Kidney (tissue), 14 donors: ENCODE data around the gene TMED7. TPM values are rescaled to one million over a fixed set of nuclear protein-coding genes. Genes with fewer than 3 reads are reported as not detected.

Experiments used
- DNase-seq, 5 donors: peaks; one replicate each; pipeline ENCODE4 v3.0.0-alpha.2; 2013 to 2020
- FAIRE-seq: peaks from 2 replicates; lab custom pipeline; 2012; peaks lifted over from hg19 to GRCh38; lab: Jason Lieb, UNC
- H3K27ac ChIP-seq, 2 donors: one replicate each; pipeline ENCODE4 v1.7.0; 2013; ENCODE audit warnings: low read depth in 2 of 2, low read length in 2 of 2, inconsistent platforms in 1 of 2
- H3K27me3 ChIP-seq: one replicate; pipeline ENCODE4 v1.7.1; 2013; ENCODE audit warnings: low read length, inconsistent platforms; ENCODE audit not compliant: control insufficient read depth, insufficient read depth
- H3K36me3 ChIP-seq, 3 donors: one replicate each; pipeline versions ENCODE4 v1.7.0 to v1.7.1; 2013; ENCODE audit warnings: low read length in 3 of 3, control low read depth in 1 of 3, inconsistent platforms in 1 of 3; ENCODE audit not compliant: insufficient read depth in 3 of 3, control insufficient read depth in 2 of 3
- H3K4me1 ChIP-seq, 3 donors: one replicate each; pipeline versions ENCODE4 v1.7.0 to v1.7.1; 2013; ENCODE audit warnings: low read length in 3 of 3, inconsistent platforms in 1 of 3, low read depth in 1 of 3; ENCODE audit not compliant: control insufficient read depth in 2 of 3, insufficient read depth in 2 of 3
- H3K4me3 ChIP-seq, 3 donors: one replicate each; pipeline versions ENCODE4 v1.7.0 to v1.8.1; 2013; ENCODE audit warnings: low read length in 3 of 3, control low read depth in 1 of 3, inconsistent platforms in 1 of 3
- H3K9ac ChIP-seq, 3 donors: one replicate each; pipeline versions ENCODE4 v1.7.0 to v1.7.1; 2013; ENCODE audit warnings: low read length in 3 of 3, control low read depth in 1 of 3, inconsistent platforms in 1 of 3
- H3K9me3 ChIP-seq, 3 donors: one replicate each; pipeline versions ENCODE4 v1.7.0 to v1.7.1; 2013; ENCODE audit warnings: low read length in 3 of 3, control low read depth in 1 of 3, inconsistent platforms in 1 of 3; ENCODE audit not compliant: control insufficient read depth in 2 of 3, insufficient read depth in 1 of 3
- intact Hi-C: fragments of 100-400 bp; cut with DNase I; formaldehyde crosslinking; loops from one replicate; pipeline ENCODE4 v1.11.1; 2022
- polyA plus RNA-seq: library from polyadenylated mRNA; stranded (reverse); fragments of 350-450 nt; fragmentation: Illumina TruSeq; extraction: RNeasy Lipid Tissue Mini Kit (QIAGEN cat#74804); gene quantifications from one replicate; pipeline ENCODE4 v1.2.3, GENCODE V29; 2014; ENCODE audit warnings: low read depth, low replicate concordance; ENCODE audit not compliant: insufficient read depth
- total RNA-seq: library from RNA; stranded (reverse); fragmentation: NEBNext Ultra II Directional; extraction: Animal tissue kit (Norgen Biotek cat#: 25700); gene quantifications from one replicate; pipeline ENCODE4 v1.2.1, GENCODE V29; 2021
- TF ChIP-seq, protein P1 (sequence below): IDR thresholded peaks from 3 replicates; pipeline ENCODE4 v1.5.1; 2012; ENCODE audit warnings: mild to moderate bottlenecking, moderate library complexity, borderline replicate concordance; ENCODE audit not compliant: insufficient read depth; ENCODE audit errors: extremely low read depth
- donor health status: control.
- donor health status: control.
- donor health status: control.
- donor health status: control.
- donor health status: control.
- donor health status: DM: yes; HTN: yes; CAD: no.
- donor health status: Normal renal cell carcinoma (clear cell type).

TMED7 gene
- total and polyA plus RNA-seq, 2 donors from 2014 or later = 24.4 to 115 TPM

DNA sequence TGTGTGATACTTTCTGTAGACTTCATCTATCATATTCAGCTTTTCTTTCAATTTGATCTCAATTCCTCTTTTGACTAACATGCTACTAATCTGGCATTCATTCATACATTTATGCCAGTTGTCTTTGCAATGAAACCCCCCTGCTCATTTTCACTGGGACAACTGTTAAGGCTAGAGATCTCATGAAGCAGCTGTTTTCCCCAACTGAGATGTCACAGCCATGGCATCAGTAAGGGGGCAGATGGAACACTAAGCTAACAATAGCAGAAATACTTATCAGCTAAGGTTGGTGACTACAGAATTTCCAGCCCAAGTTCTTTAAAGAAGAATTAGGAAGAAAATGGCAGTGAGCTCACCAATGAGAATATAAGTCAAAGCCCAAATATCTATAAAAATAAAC, 9.4 kb downstream of the TMED7 start:
- DNase-seq = no peak
- no peaks in the 10 kb centered on the region for H3K9me3 ChIP-seq
- H3K27ac ChIP-seq = no peak overlapping the region
- no peak for FAIRE-seq
- TF ChIP-seq, protein P1, sequence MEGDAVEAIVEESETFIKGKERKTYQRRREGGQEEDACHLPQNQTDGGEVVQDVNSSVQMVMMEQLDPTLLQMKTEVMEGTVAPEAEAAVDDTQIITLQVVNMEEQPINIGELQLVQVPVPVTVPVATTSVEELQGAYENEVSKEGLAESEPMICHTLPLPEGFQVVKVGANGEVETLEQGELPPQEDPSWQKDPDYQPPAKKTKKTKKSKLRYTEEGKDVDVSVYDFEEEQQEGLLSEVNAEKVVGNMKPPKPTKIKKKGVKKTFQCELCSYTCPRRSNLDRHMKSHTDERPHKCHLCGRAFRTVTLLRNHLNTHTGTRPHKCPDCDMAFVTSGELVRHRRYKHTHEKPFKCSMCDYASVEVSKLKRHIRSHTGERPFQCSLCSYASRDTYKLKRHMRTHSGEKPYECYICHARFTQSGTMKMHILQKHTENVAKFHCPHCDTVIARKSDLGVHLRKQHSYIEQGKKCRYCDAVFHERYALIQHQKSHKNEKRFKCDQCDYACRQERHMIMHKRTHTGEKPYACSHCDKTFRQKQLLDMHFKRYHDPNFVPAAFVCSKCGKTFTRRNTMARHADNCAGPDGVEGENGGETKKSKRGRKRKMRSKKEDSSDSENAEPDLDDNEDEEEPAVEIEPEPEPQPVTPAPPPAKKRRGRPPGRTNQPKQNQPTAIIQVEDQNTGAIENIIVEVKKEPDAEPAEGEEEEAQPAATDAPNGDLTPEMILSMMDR = no peak
- intact Hi-C loops = no loop called here
- H3K4me1 ChIP-seq = peaks cover 0 to 5% (median 0%) of the 10 kb centered on the region in 3 donors
- peaks cover 4 to 17% (median 6%) of the 10 kb centered on the region in 3 donors for H3K36me3 ChIP-seq
- H3K9ac ChIP-seq = no peak overlapping the region
- H3K27me3 ChIP-seq = no peaks in the 10 kb centered on the region
- no peak overlapping the region for H3K4me3 ChIP-seq

DNA sequence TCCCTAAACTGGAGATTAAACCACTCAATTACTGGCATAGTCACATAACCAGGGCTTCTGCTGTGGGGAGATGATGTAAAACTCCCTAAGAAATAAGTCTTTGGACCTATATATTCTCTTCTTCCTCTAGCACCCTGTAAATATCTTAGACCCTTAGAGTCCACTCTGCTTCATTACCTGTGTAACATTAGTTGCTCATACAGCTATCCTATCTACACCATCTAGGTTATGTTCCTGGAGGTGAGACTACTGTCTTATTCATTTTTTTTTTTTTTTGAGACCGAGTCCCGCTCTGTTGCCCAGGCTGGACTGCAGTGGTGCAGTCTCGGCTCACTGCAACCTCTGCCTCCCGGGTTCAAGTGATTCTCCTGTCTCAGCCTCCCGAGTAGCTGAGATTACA, 14.0 kb downstream of the TMED7 start:
- Histone ChIP-seq H3K9ac (no peak overlapping the region), H3K27me3 (no peaks in the 10 kb centered on the region), H3K4me1 (no peaks in the 10 kb centered on the region), H3K9me3 (no peaks in the 10 kb centered on the region), H3K36me3 (no peaks in the 10 kb centered on the region), H3K27ac (no peak overlapping the region), H3K4me3 (no peak overlapping the region)
- DNase-seq (no peak), FAIRE-seq (no peak)
- intact Hi-C loops = no loop called here
- TF ChIP-seq, protein P1 = no peak

DNA sequence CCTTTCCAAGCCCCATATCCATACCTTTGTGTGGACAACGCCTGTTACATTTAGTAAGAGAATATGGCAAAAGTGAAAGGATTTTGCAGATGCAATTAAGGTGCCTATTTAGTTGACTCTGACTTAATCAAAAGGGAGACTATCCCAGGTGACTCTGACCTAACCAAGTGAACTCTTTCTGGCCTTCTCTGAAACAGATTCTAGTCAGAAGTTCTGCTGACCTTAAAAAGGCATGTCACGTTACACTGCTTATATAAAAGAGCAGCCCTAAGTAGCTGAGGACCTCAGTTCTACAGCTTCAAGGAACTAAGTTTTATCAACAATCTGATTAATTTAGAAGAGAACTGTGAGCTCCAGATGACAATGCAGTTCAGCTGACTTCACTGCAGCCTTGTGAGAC, 17.9 kb downstream of the TMED7 start:
- no peak for DNase-seq
- no peak overlapping the region for H3K4me3 ChIP-seq
- no peak for FAIRE-seq
- H3K9ac ChIP-seq = no peak overlapping the region
- H3K9me3 ChIP-seq = no peaks in the 10 kb centered on the region
- intact Hi-C loops = no loop called here
- no peaks in the 10 kb centered on the region for H3K36me3 ChIP-seq
- TF ChIP-seq, protein P1 = no peak
- peaks cover 0 to 3% (median 0%) of the 10 kb centered on the region in 3 donors for H3K4me1 ChIP-seq
- no peaks in the 10 kb centered on the region for H3K27me3 ChIP-seq
- no peak overlapping the region for H3K27ac ChIP-seq

DNA sequence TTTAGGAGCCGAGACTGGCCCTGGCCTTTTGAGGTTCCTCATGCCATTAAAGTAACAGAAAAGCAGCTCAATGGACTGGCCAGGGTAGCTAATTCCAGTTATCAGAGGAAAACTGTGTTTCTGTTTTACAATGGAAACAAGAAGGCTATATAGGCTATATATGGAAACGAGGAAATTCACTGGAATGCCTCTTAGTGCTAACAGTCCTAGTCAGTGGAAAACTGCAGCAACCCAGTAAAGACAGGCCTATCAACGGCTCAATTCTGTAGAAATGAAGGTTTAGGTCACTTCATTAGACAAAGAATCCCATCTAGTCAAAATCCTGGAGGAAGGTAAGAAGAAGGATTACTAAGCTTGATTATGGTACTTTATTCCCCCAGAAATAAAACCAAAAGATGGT, 20.4 kb downstream of the TMED7 start:
- Histone ChIP-seq H3K4me1 (peaks cover 0 to 5% (median 0%) of the 10 kb centered on the region in 3 donors), H3K9me3 (no peaks in the 10 kb centered on the region), H3K27me3 (no peaks in the 10 kb centered on the region), H3K9ac (no peak overlapping the region), H3K27ac (no peak overlapping the region), H3K36me3 (no peaks in the 10 kb centered on the region), H3K4me3 (no peak overlapping the region)
- intact Hi-C loops = no loop called here
- DNase-seq (no peak), FAIRE-seq (no peak)
- TF ChIP-seq, protein P1 = no peak
